ENCODE data around the gene DDX24. TPM values are rescaled to one million over a fixed set of nuclear protein-coding genes. Genes with fewer than 3 reads are reported as not detected.

The DDX24 gene
- total RNA-seq, 1 donor from 2014 or later, result 198 TPM

- peak; percentile 85 for DNase-seq (ENCODE audit: low spot score)
These were observed 34.6 kb upstream of the DDX24 start for GRCh38 chr14:94115631-94116030.

GRCh38 chr14:94115058-94115591 is 34.1 kb upstream of the DDX24 start:
- peak; percentile 77 for DNase-seq (ENCODE audit: low spot score)

GRCh38 chr14:94114589-94115057 is 33.6 kb upstream of the DDX24 start:
- DNase-seq (ENCODE audit: low spot score), result peak; percentile 75

GRCh38 chr14:94113908-94114588 is 33.0 kb upstream of the DDX24 start:
- peak; percentile 41 for DNase-seq (ENCODE audit: low spot score)

- DNase-seq (ENCODE audit: low spot score), result peak; percentile 69
These were observed 32.5 kb upstream of the DDX24 start for GRCh38 chr14:94113490-94113889.

GRCh38 chr14:94113073-94113472 is 32.1 kb upstream of the DDX24 start:
- peak; percentile 51 for DNase-seq (ENCODE audit: low spot score)

GRCh38 chr14:94112513-94113063 is 31.6 kb upstream of the DDX24 start:
- DNase-seq (ENCODE audit: low spot score), result peak; percentile 76

GRCh38 chr14:94111276-94112095 is 30.5 kb upstream of the DDX24 start:
- DNase-seq (ENCODE audit: low spot score), result peak; percentile 78

GRCh38 chr14:94110552-94111181 is 29.7 kb upstream of the DDX24 start, which contains the start of gene IFI27:
Gene IFI27 (plus strand): TSS chr14:94110736.
- peak; percentile 84 for DNase-seq (ENCODE audit: low spot score)

- DNase-seq (ENCODE audit: low spot score), result peak; percentile 22
These were observed 28.9 kb upstream of the DDX24 start for GRCh38 chr14:94109915-94110250.

- no peak for DNase-seq (ENCODE audit: low spot score)
These were observed 23.7 kb upstream of the DDX24 start for GRCh38 chr14:94104731-94105130.

- DNase-seq (ENCODE audit: low spot score), result no peak
These were observed 22.6 kb upstream of the DDX24 start for GRCh38 chr14:94103554-94104150.

- no peak for DNase-seq (ENCODE audit: low spot score)
These were observed 21.9 kb upstream of the DDX24 start for GRCh38 chr14:94102768-94103482.

GRCh38 chr14:94101748-94102147 is 20.7 kb upstream of the DDX24 start:
- DNase-seq (ENCODE audit: low spot score), result no peak

GRCh38 chr14:94100847-94101246 is 19.8 kb upstream of the DDX24 start:
- DNase-seq (ENCODE audit: low spot score), result no peak

- DNase-seq (ENCODE audit: low spot score), result no peak
These were observed 18.0 kb upstream of the DDX24 start for GRCh38 chr14:94099006-94099405.

GRCh38 chr14:94098326-94098992 is 17.5 kb upstream of the DDX24 start:
- DNase-seq (ENCODE audit: low spot score), result no peak

- no peak for DNase-seq (ENCODE audit: low spot score)
These were observed 16.1 kb upstream of the DDX24 start for GRCh38 chr14:94097091-94097490.

GRCh38 chr14:94093418-94093817 is 12.4 kb upstream of the DDX24 start:
- no peak for DNase-seq (ENCODE audit: low spot score)

- DNase-seq (ENCODE audit: low spot score), result no peak
These were observed 8.5 kb upstream of the DDX24 start for GRCh38 chr14:94089479-94089878.

All from mesenteric fat pad (tissue), 1 donor.